Renal cortex interstitium (tissue), 11 donors: Measurements from ENCODE around the gene TUB. TPM values are rescaled to one million over a fixed set of nuclear protein-coding genes. Genes with fewer than 3 reads are reported as not detected.

Source experiments
- DNase-seq, 11 donors: peaks; one replicate each; pipeline ENCODE4 v3.0.0-alpha.2; 2013; ENCODE audit warnings: low read depth in 9 of 11, low spot score in 4 of 11; ENCODE audit errors: extremely low read depth in 1 of 11
- polyA plus RNA-seq, 3 donors: library from polyadenylated mRNA; unstranded; fragments of 120-200 nt; gene quantifications; one replicate each; pipeline ENCODE4 v1.2.1, GENCODE V29; 2013; ENCODE audit not compliant: insufficient read length in 3 of 3

Gene TUB
- polyA plus RNA-seq, 3 donors = 23.7 to 27.0 (median 24.5) TPM

- DNase-seq = no peak
These were observed 17.9 kb downstream of the TUB start for GRCh38 chr11:8098879-8099278.

GRCh38 chr11:8099291-8099899 lies 18.4 kb downstream of the TUB start:
- peak in 7 of 11 donors; percentile 44 to 69 (median 54) for DNase-seq

- no peak for DNase-seq
These were observed 19.1 kb downstream of the TUB start for GRCh38 chr11:8100158-8100557.

GRCh38 chr11:8100605-8101004 lies 19.6 kb downstream of the TUB start:
- no peak for DNase-seq

- DNase-seq = no peak
These were observed 20.4 kb downstream of the TUB start for GRCh38 chr11:8101421-8101820.

- DNase-seq = no peak
These were observed 21.4 kb downstream of the TUB start for GRCh38 chr11:8102296-8102915.

- no peak for DNase-seq
These were observed 22.0 kb downstream of the TUB start for GRCh38 chr11:8102965-8103364.

GRCh38 chr11:8103909-8104308 lies 22.9 kb downstream of the TUB start:
- DNase-seq = no peak

- no peak for DNase-seq
These were observed 24.1 kb downstream of the TUB start for GRCh38 chr11:8105133-8105532.

GRCh38 chr11:8105666-8106065 lies 24.7 kb downstream of the TUB start:
- no peak for DNase-seq

GRCh38 chr11:8106679-8107078 lies 25.7 kb downstream of the TUB start:
- DNase-seq = no peak

GRCh38 chr11:8107642-8108041 lies 26.6 kb downstream of the TUB start:
- DNase-seq = no peak

GRCh38 chr11:8108421-8108820 lies 27.4 kb downstream of the TUB start:
- no peak for DNase-seq

GRCh38 chr11:8109675-8110074 lies 28.7 kb downstream of the TUB start:
- DNase-seq = no peak

- DNase-seq = no peak
These were observed 29.4 kb downstream of the TUB start for GRCh38 chr11:8110396-8110795.

- no peak for DNase-seq
These were observed 30.6 kb downstream of the TUB start for GRCh38 chr11:8111636-8112035.

- DNase-seq = no peak
These were observed 41.3 kb downstream of the TUB start for GRCh38 chr11:8122173-8122764.

- DNase-seq = peak in 3 of 11 donors; percentile 4 to 29 (median 26)
These were observed 45.8 kb downstream of the TUB start for GRCh38 chr11:8126649-8127289.

GRCh38 chr11:8127447-8127846 lies 46.4 kb downstream of the TUB start:
- DNase-seq = no peak

- DNase-seq = no peak
These were observed 57.5 kb downstream of the TUB start for GRCh38 chr11:8138526-8138925.
